ENCODE measurements around the gene ADGRF1.
A peak's percentile ranks its signal among the peaks of the same experiment; 100 is the strongest.
"Not testable (repeated sequence)": the region's sequence is repeated elsewhere in the genome, so short reads cannot be mapped to it uniquely, and the experiment has no call there.

Gene ADGRF1

DNA sequence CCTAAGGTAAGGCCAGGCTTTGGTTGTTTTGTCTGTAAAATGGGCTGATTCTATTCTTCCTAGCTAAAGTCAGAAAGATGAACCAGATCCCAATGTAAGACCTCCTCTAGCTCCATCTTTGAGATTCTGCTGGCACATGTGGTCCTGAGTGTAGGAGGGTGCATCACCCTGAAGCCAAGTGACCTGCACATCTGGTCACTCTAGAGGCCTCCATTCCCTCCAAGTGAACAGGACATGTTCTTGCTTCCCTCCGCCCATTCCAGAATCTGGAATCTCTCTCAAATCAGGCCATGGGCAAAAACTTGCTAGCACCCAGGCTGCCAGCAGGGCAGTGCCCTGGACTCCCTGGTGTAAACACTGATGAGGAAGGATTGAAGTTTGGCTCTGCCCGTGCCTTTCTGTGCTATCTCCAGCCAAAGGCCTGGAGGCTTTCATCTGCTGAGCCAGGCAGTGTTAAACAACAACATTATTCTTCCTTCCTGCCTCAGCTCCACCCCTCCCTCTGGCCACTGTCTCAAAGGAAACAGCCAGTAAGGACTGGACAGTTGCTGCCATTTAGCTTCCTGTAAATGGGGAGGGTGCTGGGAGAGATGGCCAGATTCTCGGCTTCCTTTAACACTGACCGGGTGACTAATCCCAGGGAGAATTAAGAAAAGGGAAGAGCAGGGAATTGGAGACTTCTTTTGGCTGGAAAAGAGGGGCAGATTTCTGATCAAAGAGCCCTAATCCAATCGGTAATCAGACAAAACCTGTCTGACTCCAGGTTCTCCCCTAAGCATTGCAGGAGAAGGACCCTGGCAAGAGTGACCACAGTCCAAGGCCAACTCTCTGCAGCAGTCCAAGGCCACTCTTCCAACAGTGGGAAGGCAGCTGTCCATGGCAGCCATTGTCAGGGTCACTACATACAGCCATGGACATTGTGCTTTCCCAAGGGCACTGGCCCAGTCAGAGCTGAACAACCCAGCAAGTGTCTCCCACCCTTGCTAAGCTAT lies 19.5 kb upstream of the ADGRF1 start:
- DNase-seq (ENCODE audit: low read depth): peak; percentile 45

- DNase-seq (ENCODE audit: low read depth): no peak
These were observed 17.2 kb upstream of the ADGRF1 start for GRCh38 chr6:47059216-47059885.

DNA sequence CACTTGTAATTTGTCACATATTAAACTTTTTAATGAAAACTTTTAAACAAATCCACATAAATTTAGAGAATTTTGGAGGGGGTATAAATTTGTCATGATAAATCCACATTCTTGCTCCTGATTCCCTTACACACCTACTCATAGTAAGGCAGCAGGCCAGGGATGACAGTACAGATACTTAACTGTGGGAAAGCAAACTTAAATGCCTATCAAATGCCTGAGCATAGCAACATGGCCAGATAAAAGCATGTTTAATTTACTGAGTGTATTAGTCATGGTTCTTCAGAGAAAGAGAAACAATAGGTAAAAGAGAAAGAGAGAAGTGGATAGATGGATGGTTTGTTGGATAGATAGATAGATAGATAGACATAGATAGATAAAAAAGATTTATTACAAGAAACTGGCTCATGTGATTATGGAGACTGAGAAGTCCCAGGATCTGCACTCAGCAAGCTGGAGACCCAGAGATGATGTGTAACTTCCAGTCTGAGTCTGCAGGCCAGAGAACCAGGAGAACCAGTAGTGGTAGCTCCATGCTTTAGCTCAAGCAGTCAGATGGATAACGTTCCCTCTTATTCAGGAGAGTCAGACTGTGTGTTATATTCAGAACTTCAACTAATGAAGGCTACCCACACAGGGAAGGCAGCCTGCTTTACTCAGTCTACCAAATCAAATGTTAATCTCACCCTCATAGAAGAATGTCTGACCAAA lies 15.9 kb upstream of the ADGRF1 start:
- DNase-seq (ENCODE audit: low read depth): peak; percentile 74

DNA sequence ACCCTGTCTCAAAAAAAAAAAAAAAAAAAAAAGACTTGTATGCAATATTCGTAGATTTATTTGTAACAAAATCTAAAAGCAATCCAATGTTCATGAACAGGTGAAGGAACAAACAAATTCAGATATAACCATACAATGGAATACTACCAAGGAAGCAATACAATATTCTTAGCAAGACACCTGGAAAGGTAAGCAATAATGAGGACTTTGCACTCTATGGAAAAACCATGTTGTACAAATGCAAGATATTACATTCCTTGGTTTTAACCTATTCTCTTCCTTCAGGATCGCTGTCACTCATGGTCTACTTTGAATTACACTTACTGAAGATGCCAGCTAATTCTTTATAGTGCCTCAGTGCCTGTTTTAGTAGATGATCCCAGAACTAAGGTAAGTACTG lies 14.7 kb upstream of the ADGRF1 start:
- no peak for DNase-seq (ENCODE audit: low read depth)

DNA sequence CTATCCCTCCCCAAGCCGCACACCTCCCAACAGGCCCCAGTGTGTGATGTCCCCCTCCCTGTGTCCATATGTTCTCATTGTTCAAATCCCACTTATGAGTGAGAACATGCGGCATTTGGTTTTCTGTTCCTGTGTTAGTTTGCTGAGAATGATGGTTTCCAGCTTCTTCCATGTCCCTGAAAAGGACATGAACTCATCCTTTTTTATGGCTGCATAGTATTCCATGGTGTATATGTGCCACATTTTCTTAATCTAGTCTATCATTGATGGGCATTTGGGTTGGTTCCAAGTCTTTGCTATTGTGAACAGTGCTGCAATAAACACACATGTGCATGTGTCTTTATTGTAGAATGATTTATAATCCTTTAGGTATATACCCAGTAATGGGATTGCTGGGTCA lies 12.2 kb upstream of the ADGRF1 start:
- not testable (repeated sequence) for DNase-seq (ENCODE audit: low read depth)

DNA sequence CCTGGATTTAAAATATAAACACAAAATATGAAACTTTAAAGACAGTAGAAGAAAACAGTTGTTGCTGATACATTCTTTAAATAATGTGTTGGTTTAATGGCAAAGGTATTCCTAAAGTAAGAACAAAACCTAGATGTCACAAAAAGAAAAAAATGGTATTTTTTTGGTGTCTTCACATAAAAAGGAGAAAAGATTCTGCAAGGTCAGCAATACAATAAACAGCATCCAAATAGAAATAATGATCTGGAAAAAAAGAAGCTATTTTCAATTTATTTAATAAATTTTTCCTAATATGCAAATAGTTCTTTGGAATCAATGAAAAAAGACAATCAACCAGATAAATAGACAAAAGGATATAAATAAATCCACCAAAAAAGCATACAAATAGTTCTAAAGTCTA lies 6.5 kb upstream of the ADGRF1 start:
- DNase-seq (ENCODE audit: low read depth): no peak

DNA sequence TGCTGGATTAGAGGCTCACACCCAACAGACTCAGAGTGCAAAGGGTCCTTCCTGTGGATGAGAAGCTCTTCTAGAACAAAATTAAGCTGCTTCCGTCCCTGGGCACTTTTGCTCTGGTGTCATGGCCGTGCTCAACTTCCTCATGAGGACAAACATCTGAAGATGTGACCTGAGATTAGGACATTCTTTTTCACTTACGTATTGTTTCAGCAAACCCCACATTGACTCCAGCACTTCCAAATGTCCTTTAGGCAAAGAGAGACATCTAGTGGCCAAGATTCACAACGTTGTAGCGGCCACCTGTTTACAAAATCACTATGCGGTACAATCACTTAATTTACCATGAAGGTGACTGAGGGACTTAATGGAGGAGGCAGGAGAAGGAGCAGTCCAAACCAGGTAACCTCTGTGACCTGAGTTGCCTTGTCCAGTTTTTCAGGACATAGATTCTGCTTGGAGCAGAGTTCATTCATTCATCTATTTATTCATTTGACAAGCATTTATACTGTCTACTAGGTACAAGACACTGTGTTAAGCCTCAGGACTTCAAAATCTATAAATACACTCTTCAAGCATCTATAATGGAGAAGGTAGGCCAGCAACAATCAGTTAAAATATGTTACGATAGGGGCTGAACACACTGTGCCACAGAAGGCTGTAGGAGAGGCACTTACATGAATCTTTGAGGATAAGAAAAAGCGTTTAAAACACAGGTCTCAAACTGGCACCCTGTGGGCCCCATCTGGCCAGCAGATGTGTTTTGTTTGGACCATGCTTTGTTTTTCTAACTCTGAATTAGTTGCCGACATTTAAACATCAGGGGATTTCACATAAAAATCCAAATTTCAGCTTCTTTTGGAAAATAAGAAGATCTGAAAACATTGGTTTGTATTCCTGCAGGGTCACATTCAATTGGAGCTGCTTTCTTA lies 5.6 kb upstream of the ADGRF1 start:
- peak; percentile 72 for DNase-seq (ENCODE audit: low read depth)

- DNase-seq (ENCODE audit: low read depth): no peak
These were observed 5.0 kb upstream of the ADGRF1 start for GRCh38 chr6:47047097-47047478.

- DNase-seq (ENCODE audit: low read depth): peak; percentile 29
These were observed 2.3 kb upstream of the ADGRF1 start for GRCh38 chr6:47044397-47044796.

DNA sequence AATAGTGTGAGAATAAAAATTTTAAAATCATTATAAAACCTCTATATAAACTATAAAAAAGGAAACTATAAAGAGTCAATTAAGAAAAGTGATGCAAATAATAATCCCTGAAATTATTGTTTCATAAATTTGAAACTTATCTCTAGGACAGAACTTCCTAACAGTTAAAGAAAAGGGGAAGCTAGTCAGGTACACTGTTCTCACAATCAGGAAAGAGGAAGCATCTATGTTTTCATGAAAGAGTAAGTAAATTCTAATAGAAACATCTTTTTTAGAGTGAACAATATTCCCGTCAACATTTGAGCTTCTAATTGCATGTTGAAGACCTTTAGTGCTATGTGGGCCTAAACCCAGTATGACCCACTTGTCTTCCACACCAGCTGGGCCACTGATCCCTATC lies 1.2 kb upstream of the ADGRF1 start:
- no peak for DNase-seq (ENCODE audit: low read depth)

GRCh38 chr6:47041741-47042140 lies 391 bp downstream of the ADGRF1 start:
- DNase-seq (ENCODE audit: low read depth): no peak

DNA sequence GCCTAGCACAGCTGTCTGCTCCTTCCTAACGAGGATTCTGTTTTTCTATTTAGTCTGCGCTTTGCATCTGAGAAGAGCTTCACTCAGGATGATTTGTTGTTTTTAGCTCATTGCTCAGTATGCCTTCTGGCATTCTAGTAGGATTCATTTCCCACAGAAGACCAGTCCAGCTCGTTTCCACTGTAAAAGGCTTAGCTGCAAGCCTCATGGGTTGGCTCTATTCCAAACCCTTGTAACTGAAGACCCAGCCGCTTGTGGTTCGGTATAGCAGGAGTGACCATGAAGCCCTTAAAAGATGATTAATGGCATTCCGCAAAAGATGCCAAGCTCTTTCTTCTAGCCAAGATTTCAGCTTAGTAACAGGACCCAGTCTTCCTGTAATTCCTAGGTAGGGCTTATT lies 7.2 kb downstream of the ADGRF1 start:
- peak; percentile 98 for DNase-seq (ENCODE audit: low read depth)

DNA sequence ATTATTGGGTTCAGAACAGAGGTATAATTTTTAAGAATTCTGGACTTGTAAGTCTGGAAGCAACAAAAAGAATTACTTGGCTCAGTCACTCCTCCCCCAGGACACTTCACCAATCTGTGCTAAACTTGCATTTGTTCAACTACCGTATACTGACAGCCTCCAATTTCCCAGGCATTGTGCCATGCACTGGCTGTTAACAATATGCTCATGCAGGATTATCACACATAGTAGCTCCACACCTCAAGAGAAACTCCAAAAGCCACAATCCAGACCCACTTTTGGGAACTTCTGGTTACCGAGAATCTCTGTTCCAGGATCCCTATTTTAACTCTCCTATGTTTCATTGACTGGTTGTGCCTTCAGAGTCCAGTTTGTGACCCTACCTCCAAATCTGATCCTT lies 7.7 kb downstream of the ADGRF1 start:
- DNase-seq (ENCODE audit: low read depth): no peak

- DNase-seq (ENCODE audit: low read depth): no peak
These were observed 9.0 kb downstream of the ADGRF1 start for GRCh38 chr6:47032974-47033765.

GRCh38 chr6:47031656-47032055 lies 10.5 kb downstream of the ADGRF1 start:
- DNase-seq (ENCODE audit: low read depth): no peak

- DNase-seq (ENCODE audit: low read depth): no peak
These were observed 12.1 kb downstream of the ADGRF1 start for GRCh38 chr6:47029865-47030561.

- no peak for DNase-seq (ENCODE audit: low read depth)
These were observed 13.2 kb downstream of the ADGRF1 start for GRCh38 chr6:47028835-47029360.

DNA sequence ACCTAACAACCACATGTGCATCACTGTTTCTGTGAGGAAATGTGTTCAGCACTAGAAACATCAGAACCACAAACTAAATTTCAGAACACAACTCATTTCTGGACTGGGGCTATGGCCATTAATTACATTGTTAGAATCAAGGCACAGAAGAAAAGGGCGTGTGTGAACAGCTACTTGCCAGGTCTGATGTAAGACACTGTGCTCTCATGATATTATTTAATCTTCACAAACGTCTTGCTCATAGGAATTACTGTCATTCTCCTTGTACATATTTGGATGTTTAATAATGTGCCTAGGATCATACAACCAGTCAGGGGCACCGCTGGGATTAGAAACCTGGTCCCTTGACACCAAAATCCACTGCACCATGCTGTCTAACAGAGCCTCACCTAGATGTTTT lies 14.8 kb downstream of the ADGRF1 start:
- DNase-seq (ENCODE audit: low read depth): peak; percentile 14

GRCh38 chr6:47026679-47027078 lies 15.5 kb downstream of the ADGRF1 start:
- DNase-seq (ENCODE audit: low read depth): no peak

DNA sequence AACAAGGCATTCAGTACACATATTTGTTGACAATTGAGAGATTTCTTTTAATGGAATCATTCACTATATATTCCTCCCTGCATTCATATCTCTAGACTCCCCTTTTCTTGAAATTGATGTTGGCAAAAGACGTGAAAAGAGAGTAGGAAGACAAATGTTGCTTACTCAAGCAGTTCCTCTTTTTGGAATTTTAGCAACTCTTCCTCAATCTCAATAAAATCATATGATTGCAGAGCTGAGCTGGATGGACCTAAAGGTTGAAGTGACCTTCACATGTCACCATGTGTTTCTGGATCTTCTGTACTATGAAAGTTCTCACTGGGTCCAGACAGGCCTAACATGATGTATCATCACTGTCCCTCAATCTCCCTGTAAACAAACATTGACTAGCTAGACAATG lies 18.6 kb downstream of the ADGRF1 start:
- no peak for DNase-seq (ENCODE audit: low read depth)

All from amniotic epithelial cell (primary cell).